Right lobe of liver (tissue), 6 donors: ENCODE measurements around the gene VPS50. TPM values are rescaled to one million over a fixed set of nuclear protein-coding genes. Genes with fewer than 3 reads are reported as not detected.

Experiments used
- ATAC-seq, 4 donors: fragments of 200-7000 bp; cut with Tn5 transposase; one replicate each; pipeline ENCODE4 v1.9.1; 2020; ENCODE audit warnings: mild to moderate bottlenecking in 4 of 4, moderate library complexity in 4 of 4
- DNase-seq, 3 donors: peaks; one replicate each; pipeline ENCODE4 v3.0.0-alpha.2; 2020
- H3K27ac ChIP-seq, 3 donors: fragments of 200-600 bp; one replicate each; pipeline ENCODE4 v1.8.0; 2022
- H3K27me3 ChIP-seq, 2 donors: fragments of 200-600 bp; one replicate each; pipeline ENCODE4 v1.8.0; 2022
- H3K36me3 ChIP-seq, 4 donors: fragments of 200-600 bp; sonication (generic) in 1 of 4; one replicate each; pipeline versions ENCODE4 v1.5.1 to v1.8.0; 2017 to 2022; ENCODE audit warnings: control low read depth in 1 of 4
- H3K4me1 ChIP-seq, 4 donors: fragments of 200-600 bp; sonication (generic) in 1 of 4; one replicate each; pipeline versions ENCODE4 v1.5.1 to v1.8.0; 2017 to 2022; ENCODE audit warnings: control low read depth in 1 of 4
- H3K4me3 ChIP-seq, 3 donors: fragments of 200-600 bp; one replicate each; pipeline ENCODE4 v1.8.0; 2022
- H3K9me3 ChIP-seq, 4 donors: fragments of 200-600 bp; sonication (generic) in 1 of 4; one replicate each; pipeline versions ENCODE4 v1.5.1 to v1.8.0; 2017 to 2022; ENCODE audit warnings: control low read depth in 1 of 4
- CTCF ChIP-seq, 4 donors: fragments of 200-600 bp in 3 of 4; fragments of 450-650 bp in 1 of 4; IDR thresholded peaks; one replicate each; pipeline versions ENCODE4 v1.5.1 to v1.8.0; 2016 to 2022; ENCODE audit warnings: antibody characterized with exemption in 4 of 4, mild to moderate bottlenecking in 2 of 4
- POLR2A ChIP-seq: fragments of 450-650 bp; IDR thresholded peaks from one replicate; pipeline ENCODE4 v1.6.1; 2017; ENCODE audit warnings: antibody characterized with exemption, mild to moderate bottlenecking
- WGBS: methylation state at CpG from one replicate; pipeline ENCODE4 v1.1.6; 2018; ENCODE audit warnings: low coverage, low lambda C conversion rate; ENCODE audit not compliant: insufficient coverage; ENCODE audit errors: missing lambda C conversion rate; 5-methylcytosine and 5-hydroxymethylcytosine counted together
- intact Hi-C, 2 donors: fragments of 100-400 bp; cut with DNase I; formaldehyde crosslinking; loops; one replicate each; pipeline versions ENCODE4 v1.11.2 to v1.14.1; 2022
- total RNA-seq, 6 experiments: library from RNA; depleted of rRNA in 2 of 6; stranded (reverse); fragments of >200 nt in 2 of 6; fragmentation: NEBNext Ultra II Directional in 3 of 6; extraction: Animal tissue kit (Norgen Biotek cat#: 25700) in 3 of 6; gene quantifications; one replicate each; pipeline versions ENCODE4 v1.1.0 to v1.2.4, GENCODE V29; 2016 to 2023
- donor health status: DM: no; HTN: yes; CAD: no.
- donor health status: DM: no; HTN: no; CAD: no.
- donor health status: DM: no; HTN: no; CAD: no.
- donor health status: DM: no; HTN: yes; CAD: no.
- donor health status: DM: no; HTN: yes; CAD: no.

VPS50 gene
- total RNA-seq, 6 experiments from 2014 or later: 9.0 to 19.1 (median 11.5) TPM

DNA sequence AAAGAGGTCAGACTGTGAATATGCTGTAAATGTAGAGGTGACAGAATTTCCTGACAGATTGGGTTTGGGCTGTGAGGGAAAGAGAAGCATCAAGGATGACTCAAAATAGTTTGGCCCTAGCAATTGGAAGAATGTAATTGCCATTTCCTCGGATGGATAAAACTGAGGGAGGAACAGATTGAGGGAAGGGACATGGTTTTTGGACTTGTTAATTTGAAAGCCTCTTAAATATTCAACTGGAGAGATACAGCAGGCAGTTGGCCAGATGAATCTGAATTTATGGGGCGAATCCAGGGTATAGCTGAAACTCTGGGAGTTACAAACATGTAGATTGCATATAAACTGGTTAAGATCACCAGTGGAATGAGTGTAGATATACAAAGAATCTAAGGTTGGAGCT lies 3.4 kb downstream of the VPS50 start:
- Histone ChIP-seq H3K4me1 (peaks cover 0 to 13% (median 0%) of the 10 kb centered on the region in 4 donors), H3K27ac (no peak overlapping the region), H3K4me3 (no peak overlapping the region), H3K9me3 (no peaks in the 10 kb centered on the region), H3K36me3 (no peaks in the 10 kb centered on the region), H3K27me3 (no peaks in the 10 kb centered on the region)
- intact Hi-C loops: no loop called here
- TF ChIP-seq POLR2A (no peak), CTCF (IDR thresholded peaks at IDR 0.05) (no peak)
- DNase-seq (no peak), ATAC-seq (no peak)
- 94% methylated on average over 2 of the region's 2 CpGs for WGBS

- Histone ChIP-seq H3K36me3 (no peaks in the 10 kb centered on the region), H3K4me1 (peaks cover 0 to 9% (median 0%) of the 10 kb centered on the region in 4 donors), H3K4me3 (no peak overlapping the region), H3K27me3 (no peaks in the 10 kb centered on the region), H3K27ac (no peak overlapping the region), H3K9me3 (no peaks in the 10 kb centered on the region)
- ATAC-seq (peak in 1 of 4 donors; percentile 30), DNase-seq (no peak)
- WGBS: 64% methylated on average over 3 of the region's 4 CpGs
- no peak for TF ChIP-seq POLR2A
- intact Hi-C loops: no loop called here
Observed at GRCh38 chr7:93238131-93238530, 6.0 kb downstream of the VPS50 start.

- TF ChIP-seq POLR2A: no peak
- TF ChIP-seq CTCF (IDR thresholded peaks at IDR 0.05): no peak
- no peak for DNase-seq
- H3K4me3 ChIP-seq: no peak overlapping the region
- H3K27ac ChIP-seq: no peak overlapping the region
- no peaks in the 10 kb centered on the region for H3K36me3 ChIP-seq
- intact Hi-C loops: no loop called here
- H3K4me1 ChIP-seq: peaks cover 0 to 7% (median 0%) of the 10 kb centered on the region in 4 donors
- no peak for ATAC-seq
- 87% methylated on average over 2 of the region's 2 CpGs for WGBS
- no peaks in the 10 kb centered on the region for H3K9me3 ChIP-seq
- H3K27me3 ChIP-seq: no peaks in the 10 kb centered on the region
Observed at GRCh38 chr7:93238748-93239147, 6.6 kb downstream of the VPS50 start.

- no peaks in the 10 kb centered on the region for H3K9me3 ChIP-seq
- intact Hi-C loops: no loop called here
- no peak for TF ChIP-seq POLR2A
- TF ChIP-seq CTCF (IDR thresholded peaks at IDR 0.05): no peak
- no peaks in the 10 kb centered on the region for H3K36me3 ChIP-seq
- no peak overlapping the region for H3K27ac ChIP-seq
- 80% methylated on average over 4 of the region's 4 CpGs for WGBS
- DNase-seq (no peak), ATAC-seq (no peak)
- H3K4me3 ChIP-seq: no peak overlapping the region
- H3K4me1 ChIP-seq: peaks cover 0 to 7% (median 0%) of the 10 kb centered on the region in 4 donors
- no peaks in the 10 kb centered on the region for H3K27me3 ChIP-seq
Observed at GRCh38 chr7:93239824-93240223, 7.7 kb downstream of the VPS50 start.

GRCh38 chr7:93242106-93242505 lies 9.9 kb downstream of the VPS50 start:
- ATAC-seq (no peak), DNase-seq (no peak)
- H3K36me3 ChIP-seq: no peaks in the 10 kb centered on the region
- intact Hi-C loops: no loop called here
- no peaks in the 10 kb centered on the region for H3K27me3 ChIP-seq
- H3K4me3 ChIP-seq: no peak overlapping the region
- H3K4me1 ChIP-seq: peaks cover 0 to 7% (median 0%) of the 10 kb centered on the region in 4 donors
- H3K9me3 ChIP-seq: no peaks in the 10 kb centered on the region
- no peak for TF ChIP-seq POLR2A
- TF ChIP-seq CTCF (IDR thresholded peaks at IDR 0.05): no peak
- H3K27ac ChIP-seq: no peak overlapping the region
- 90% methylated on average over 3 of the region's 3 CpGs for WGBS
